ENCODE measurements around the gene SVIL.

DNA sequence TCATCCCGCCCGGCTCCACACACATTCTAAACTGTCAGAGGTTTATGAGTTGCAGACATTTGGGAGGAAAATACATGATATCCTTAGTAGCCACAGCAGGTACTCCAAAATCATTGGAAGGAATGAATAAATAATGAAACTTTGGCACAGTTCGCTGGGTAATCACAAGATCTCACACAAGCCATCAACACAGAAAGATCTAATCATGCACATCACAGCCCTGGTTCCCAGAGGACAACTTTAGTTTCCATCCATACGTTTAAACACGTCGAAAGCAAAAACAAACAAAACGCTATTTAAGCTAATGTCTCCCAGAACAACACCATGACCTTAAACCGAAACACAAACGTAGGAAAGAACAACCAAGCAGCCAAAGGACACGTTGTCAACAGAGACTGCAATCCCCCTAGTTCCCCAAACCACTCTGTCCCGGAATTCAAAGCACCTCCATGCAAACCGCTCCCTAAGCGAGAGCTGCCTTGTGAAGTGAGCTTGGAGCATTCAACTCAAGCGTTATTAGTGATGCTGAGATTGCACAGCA lies 12.3 kb downstream of the SVIL start:
- TF ChIP-seq TAF1 (conservative IDR thresholded peaks at IDR 0.05) = no peak
- TF ChIP-seq, protein P1, sequence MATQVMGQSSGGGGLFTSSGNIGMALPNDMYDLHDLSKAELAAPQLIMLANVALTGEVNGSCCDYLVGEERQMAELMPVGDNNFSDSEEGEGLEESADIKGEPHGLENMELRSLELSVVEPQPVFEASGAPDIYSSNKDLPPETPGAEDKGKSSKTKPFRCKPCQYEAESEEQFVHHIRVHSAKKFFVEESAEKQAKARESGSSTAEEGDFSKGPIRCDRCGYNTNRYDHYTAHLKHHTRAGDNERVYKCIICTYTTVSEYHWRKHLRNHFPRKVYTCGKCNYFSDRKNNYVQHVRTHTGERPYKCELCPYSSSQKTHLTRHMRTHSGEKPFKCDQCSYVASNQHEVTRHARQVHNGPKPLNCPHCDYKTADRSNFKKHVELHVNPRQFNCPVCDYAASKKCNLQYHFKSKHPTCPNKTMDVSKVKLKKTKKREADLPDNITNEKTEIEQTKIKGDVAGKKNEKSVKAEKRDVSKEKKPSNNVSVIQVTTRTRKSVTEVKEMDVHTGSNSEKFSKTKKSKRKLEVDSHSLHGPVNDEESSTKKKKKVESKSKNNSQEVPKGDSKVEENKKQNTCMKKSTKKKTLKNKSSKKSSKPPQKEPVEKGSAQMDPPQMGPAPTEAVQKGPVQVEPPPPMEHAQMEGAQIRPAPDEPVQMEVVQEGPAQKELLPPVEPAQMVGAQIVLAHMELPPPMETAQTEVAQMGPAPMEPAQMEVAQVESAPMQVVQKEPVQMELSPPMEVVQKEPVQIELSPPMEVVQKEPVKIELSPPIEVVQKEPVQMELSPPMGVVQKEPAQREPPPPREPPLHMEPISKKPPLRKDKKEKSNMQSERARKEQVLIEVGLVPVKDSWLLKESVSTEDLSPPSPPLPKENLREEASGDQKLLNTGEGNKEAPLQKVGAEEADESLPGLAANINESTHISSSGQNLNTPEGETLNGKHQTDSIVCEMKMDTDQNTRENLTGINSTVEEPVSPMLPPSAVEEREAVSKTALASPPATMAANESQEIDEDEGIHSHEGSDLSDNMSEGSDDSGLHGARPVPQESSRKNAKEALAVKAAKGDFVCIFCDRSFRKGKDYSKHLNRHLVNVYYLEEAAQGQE (IDR thresholded peaks at IDR 0.05) = no peak
- TF ChIP-seq MAX (IDR thresholded peaks at IDR 0.05) = no peak
- no peak for TF ChIP-seq CTCF (IDR thresholded peaks at IDR 0.05; ENCODE audit: low read depth, low read length, missing input control)
- TF ChIP-seq GABPA (IDR thresholded peaks at IDR 0.05 in 1 of 2, conservative IDR thresholded peaks at IDR 0.05 in 1 of 2) = no peak
- TF ChIP-seq RAD21 (IDR thresholded peaks at IDR 0.05) = no peak
- no peak for TF ChIP-seq SP1 (IDR thresholded peaks at IDR 0.05)
- TF ChIP-seq EGR1 (IDR thresholded peaks at IDR 0.05; ENCODE audit: low read depth in 2 of 2) = no peak
- no peak for TF ChIP-seq RXRA (IDR thresholded peaks at IDR 0.05)
- no peak for TF ChIP-seq HNF4A (conservative IDR thresholded peaks at IDR 0.05)
- no peak for TF ChIP-seq YY1 (IDR thresholded peaks at IDR 0.05)
